AG04450 (cell line): ENCODE data around the gene CFAP57. TPM values are rescaled to one million over a fixed set of nuclear protein-coding genes. Genes with fewer than 3 reads are reported as not detected.

Source experiments
- CTCF ChIA-PET: fragments of 300-600, 350-600 bp; formaldehyde crosslinking; extraction: SDS; loops from one replicate; lab custom pipeline; 2022; ENCODE audit warnings: antibody characterized with exemption, inconsistent platforms; lab: Charles Lee
- POLR2A ChIA-PET: fragments of 350-600 bp; formaldehyde crosslinking; extraction: SDS; loops from one replicate; lab custom pipeline; 2021; ENCODE audit warnings: antibody characterized with exemption, inconsistent platforms; lab: Yijun Ruan, JAX
- DNase-seq: peaks from one replicate; pipeline ENCODE4 v3.0.0-alpha.2; 2011; ENCODE audit warnings: low read depth, low spot score
- H3K27ac ChIP-seq: one replicate; pipeline ENCODE4 v1.5.1; 2012; ENCODE audit warnings: low read depth, low read length, control low read depth
- H3K27me3 ChIP-seq: one replicate; pipeline ENCODE4 v1.6.0; 2012; ENCODE audit warnings: low read length; ENCODE audit not compliant: control insufficient read depth, insufficient read depth
- H3K4me3 ChIP-seq: 2 replicates; pipeline ENCODE4 v1.5.1; 2011; ENCODE audit warnings: mild to moderate bottlenecking, low read depth, low read length, control low read depth
- H3K9me3 ChIP-seq: 2 replicates; pipeline ENCODE4 v1.5.1; 2012; ENCODE audit warnings: low read length; ENCODE audit not compliant: control insufficient read depth, insufficient read depth
- polyA plus RNA-seq: library from polyadenylated mRNA; depleted of rRNA; stranded (reverse); fragments of >200 nt; gene quantifications from 2 replicates; pipeline ENCODE4 v1.2.3, GENCODE V29; 2011
- TF ChIP-seq, protein P1 (sequence below): IDR thresholded peaks from 2 replicates; pipeline ENCODE4 v1.5.1; 2011; ENCODE audit warnings: low read depth, low read length, control low read depth, inconsistent platforms

Gene CFAP57
- polyA plus RNA-seq, 1 experiment: 0.58 TPM

DNA sequence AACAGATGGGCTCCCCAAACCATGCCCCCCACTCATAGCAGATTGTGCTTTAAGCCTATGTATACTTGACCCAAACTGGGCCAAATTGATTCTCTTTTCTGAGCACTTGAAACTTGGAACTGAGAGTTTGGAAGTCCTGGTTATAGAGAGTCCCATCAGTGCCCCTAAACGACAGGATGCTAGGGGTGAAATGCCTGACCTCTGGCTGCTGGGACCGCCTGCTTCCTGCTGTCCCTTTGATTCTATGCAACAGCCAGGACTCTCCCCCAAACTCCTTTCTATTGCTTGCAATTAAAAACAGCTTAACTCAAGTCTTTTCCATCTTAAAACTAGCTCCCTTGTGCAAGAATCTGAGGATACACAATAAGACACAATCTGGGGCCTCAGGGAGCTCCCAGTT, 108.6 kb downstream of the CFAP57 start:
- Histone ChIP-seq H3K9me3 (no peaks in the 10 kb centered on the region; the same call in 1 of the 2 replicates), H3K27me3 (peaks cover 16% of the 10 kb centered on the region), H3K4me3 (no peak overlapping the region), H3K27ac (no peak overlapping the region)
- ChIA-PET POLR2A (no interaction called here), CTCF (interaction anchor here (1.0 kb wide), 1 partner anchor 42 kb away, joined by 3 read pairs; no protein-coding TSS in a partner anchor)
- DNase-seq: no peak
- TF ChIP-seq, protein P1, sequence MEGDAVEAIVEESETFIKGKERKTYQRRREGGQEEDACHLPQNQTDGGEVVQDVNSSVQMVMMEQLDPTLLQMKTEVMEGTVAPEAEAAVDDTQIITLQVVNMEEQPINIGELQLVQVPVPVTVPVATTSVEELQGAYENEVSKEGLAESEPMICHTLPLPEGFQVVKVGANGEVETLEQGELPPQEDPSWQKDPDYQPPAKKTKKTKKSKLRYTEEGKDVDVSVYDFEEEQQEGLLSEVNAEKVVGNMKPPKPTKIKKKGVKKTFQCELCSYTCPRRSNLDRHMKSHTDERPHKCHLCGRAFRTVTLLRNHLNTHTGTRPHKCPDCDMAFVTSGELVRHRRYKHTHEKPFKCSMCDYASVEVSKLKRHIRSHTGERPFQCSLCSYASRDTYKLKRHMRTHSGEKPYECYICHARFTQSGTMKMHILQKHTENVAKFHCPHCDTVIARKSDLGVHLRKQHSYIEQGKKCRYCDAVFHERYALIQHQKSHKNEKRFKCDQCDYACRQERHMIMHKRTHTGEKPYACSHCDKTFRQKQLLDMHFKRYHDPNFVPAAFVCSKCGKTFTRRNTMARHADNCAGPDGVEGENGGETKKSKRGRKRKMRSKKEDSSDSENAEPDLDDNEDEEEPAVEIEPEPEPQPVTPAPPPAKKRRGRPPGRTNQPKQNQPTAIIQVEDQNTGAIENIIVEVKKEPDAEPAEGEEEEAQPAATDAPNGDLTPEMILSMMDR: no peak

DNA sequence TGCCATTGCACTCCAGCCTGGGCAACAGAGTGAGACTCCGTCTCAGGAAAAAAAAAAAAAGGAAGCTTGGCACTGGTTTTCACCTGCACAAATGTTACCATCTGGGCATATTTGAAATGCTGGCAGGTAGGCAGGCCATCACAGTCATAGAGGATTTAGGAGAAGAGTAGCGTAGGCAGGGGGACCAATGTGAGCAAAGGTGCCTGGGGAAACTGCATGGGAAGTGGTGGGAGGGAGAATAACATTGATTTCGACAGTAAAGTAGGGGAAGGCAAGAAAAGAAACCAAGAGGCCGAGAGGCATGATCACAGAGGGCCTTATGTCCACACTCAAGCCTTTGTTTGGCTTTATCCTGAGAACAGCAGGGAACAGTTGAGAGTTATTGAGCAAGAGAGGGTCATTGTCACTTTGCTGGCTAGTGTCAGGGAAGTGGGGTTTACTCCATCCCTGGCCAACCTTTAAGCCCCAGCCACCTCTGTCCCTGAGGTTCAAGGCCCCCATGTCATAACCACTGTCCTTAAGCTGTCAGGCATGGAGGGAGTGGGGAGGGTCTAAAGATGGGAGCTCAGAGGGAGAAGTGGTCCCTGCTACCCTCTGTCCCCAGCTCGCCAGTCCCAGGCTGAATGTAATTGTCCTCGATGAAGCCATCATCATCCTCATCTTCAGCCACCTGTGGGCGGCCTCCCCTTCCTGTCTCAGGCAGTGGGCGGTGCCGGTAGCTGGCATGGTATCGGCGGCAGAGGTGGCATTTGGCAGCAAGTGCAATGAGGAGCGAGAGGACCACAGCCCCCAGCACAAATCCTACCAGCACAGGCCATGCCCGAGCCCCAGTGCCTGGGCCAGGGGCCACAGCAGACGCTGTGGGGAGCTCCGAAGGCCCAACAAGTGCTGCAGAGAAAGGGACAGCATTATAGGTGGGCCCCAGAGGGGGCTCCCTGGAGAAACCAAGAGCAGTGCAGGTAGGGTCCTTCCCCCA, 110.4 kb downstream of the CFAP57 start:
- Histone ChIP-seq H3K27me3 (peaks cover 24% of the 10 kb centered on the region), H3K4me3 (no peak overlapping the region), H3K9me3 (no peaks in the 10 kb centered on the region; the same call in 1 of the 2 replicates), H3K27ac (no peak overlapping the region)
- CTCF ChIA-PET: interaction anchor here (1.0 kb wide), 1 partner anchor 34 kb away, joined by 4 read pairs; no protein-coding TSS in a partner anchor
- TF ChIP-seq, protein P1: no peak
- no peak for DNase-seq
- POLR2A ChIA-PET: no interaction called here

GRCh38 chr1:43284065-43284464, 111.9 kb downstream of the CFAP57 start:
- H3K4me3 ChIP-seq: no peak overlapping the region
- CTCF ChIA-PET: no interaction called here
- POLR2A ChIA-PET: no interaction called here

GRCh38 chr1:43284546-43285110, 112.5 kb downstream of the CFAP57 start:
- TF ChIP-seq, protein P1: no peak
- peaks cover 18% of the 10 kb centered on the region for H3K27me3 ChIP-seq
- H3K4me3 ChIP-seq: no peak overlapping the region
- POLR2A ChIA-PET: no interaction called here
- CTCF ChIA-PET: no interaction called here
- H3K27ac ChIP-seq: no peak overlapping the region
- no peak for DNase-seq
- no peaks in the 10 kb centered on the region; the same call in 1 of the 2 replicates for H3K9me3 ChIP-seq

More at GRCh38 chr1:43284065-43284464, 111.9 kb downstream of the CFAP57 start:
- DNase-seq: no peak
- H3K27ac ChIP-seq: no peak overlapping the region
- H3K9me3 ChIP-seq: no peaks in the 10 kb centered on the region; the same call in 1 of the 2 replicates
- TF ChIP-seq, protein P1: no peak
- peaks cover 20% of the 10 kb centered on the region for H3K27me3 ChIP-seq
